GM23338 (cell line): ENCODE data around the gene FMNL1. TPM values are rescaled to one million over a fixed set of nuclear protein-coding genes. Genes with fewer than 3 reads are reported as not detected.

Experiments
- ATAC-seq: fragments of 200-7000 bp; cut with Tn5 transposase; 3 replicates; pipeline ENCODE4 v1.9.1; 2020
- DNase-seq: peaks from one replicate; pipeline ENCODE4 v3.0.0-alpha.2; 2015; ENCODE audit warnings: low spot score
- H2AFZ ChIP-seq: fragments of 200-600 bp; sonication (generic); 2 replicates; pipeline ENCODE4 v1.8.0; 2016; ENCODE audit warnings: antibody characterized with exemption, mild to moderate bottlenecking, moderate library complexity
- H3F3A ChIP-seq: fragments of 200-600 bp; sonication (generic); replicated peaks from 2 replicates; pipeline ENCODE4 v1.8.0; 2017; ENCODE audit warnings: antibody characterized with exemption, mixed run types, low read depth
- H3K27ac ChIP-seq: fragments of 200-600 bp; sonication (generic); 2 replicates; pipeline ENCODE4 v1.6.1; 2016; ENCODE audit warnings: low read depth
- H3K27me3 ChIP-seq: fragments of 200-600 bp; sonication (generic); 2 replicates; pipeline ENCODE4 v1.8.0; 2016; ENCODE audit warnings: mild to moderate bottlenecking, mixed run types, moderate library complexity; ENCODE audit not compliant: insufficient read depth
- H3K36me3 ChIP-seq: fragments of 200-600 bp; sonication (generic); 2 replicates; pipeline ENCODE4 v1.8.0; 2016; ENCODE audit warnings: mild to moderate bottlenecking; ENCODE audit not compliant: insufficient read depth
- H3K4me1 ChIP-seq: fragments of 200-600 bp; sonication (generic); 2 replicates; pipeline ENCODE4 v1.8.0; 2016; ENCODE audit warnings: mild to moderate bottlenecking, moderate library complexity; ENCODE audit not compliant: insufficient read depth
- H3K4me2 ChIP-seq: fragments of 200-600 bp; sonication (generic); 2 replicates; pipeline ENCODE4 v1.7.1; 2017; ENCODE audit warnings: mixed run types
- H3K4me3 ChIP-seq: fragments of 200-600 bp; sonication (generic); 2 replicates; pipeline ENCODE4 v1.6.1; 2016; ENCODE audit warnings: mixed run types
- H3K79me2 ChIP-seq: fragments of 200-600 bp; sonication (generic); replicated peaks from 2 replicates; pipeline ENCODE4 v1.8.0; 2017; ENCODE audit warnings: mild to moderate bottlenecking; ENCODE audit not compliant: insufficient read depth
- H3K9me2 ChIP-seq: fragments of 200-600 bp; sonication (generic); 2 replicates; pipeline ENCODE4 v1.8.0; 2017; ENCODE audit not compliant: insufficient read depth
- H4K20me1 ChIP-seq: fragments of 200-600 bp; sonication (generic); replicated peaks from 2 replicates; pipeline ENCODE4 v1.8.0; 2017; ENCODE audit warnings: mild to moderate bottlenecking; ENCODE audit not compliant: insufficient read depth
- H3K27ac Mint-ChIP-seq: 2 replicates; pipeline ENCODE4 v1.8.0; 2020; ENCODE audit warnings: inconsistent platforms, mild to moderate bottlenecking, moderate library complexity, mixed read lengths
- H3K27me3 Mint-ChIP-seq: 3 replicates; pipeline ENCODE4 v1.8.0; 2022; ENCODE audit warnings: low read depth, mild to moderate bottlenecking, moderate library complexity, mixed read lengths, inconsistent platforms; ENCODE audit not compliant: insufficient read depth, poor library complexity
- H3K36me3 Mint-ChIP-seq: 3 replicates; pipeline ENCODE4 v1.8.0; 2021; ENCODE audit warnings: low read depth, mild to moderate bottlenecking, inconsistent platforms, moderate library complexity, mixed read lengths
- H3K4me1 Mint-ChIP-seq: 3 replicates; pipeline ENCODE4 v1.8.0; 2020; ENCODE audit warnings: mild to moderate bottlenecking, inconsistent platforms, mixed read lengths
- H3K4me3 Mint-ChIP-seq: 3 replicates; pipeline ENCODE4 v1.8.0; 2021; ENCODE audit warnings: moderate library complexity, mild to moderate bottlenecking, inconsistent platforms, mixed read lengths
- H3K9me3 Mint-ChIP-seq: 3 replicates; pipeline ENCODE4 v1.8.0; 2020; ENCODE audit warnings: moderate library complexity, mild to moderate bottlenecking, inconsistent platforms, mixed read lengths
- CREB1 ChIP-seq: fragments of 250-450 bp; sonication (Bioruptor Pico); IDR thresholded peaks from 2 replicates; pipeline ENCODE4 v1.5.0; 2020; ENCODE audit warnings: low read depth, mild to moderate bottlenecking, moderate library complexity
- CTCF ChIP-seq, 2 experiments: fragments of 200-600 bp in 1 of 2; sonication (generic) in 1 of 2; conservative IDR thresholded peaks; 2 replicates each; pipeline versions ENCODE4 v1.5.1 to v1.6.1; 2016 to 2017; ENCODE audit warnings: antibody characterized with exemption in 2 of 2, low read depth in 2 of 2, mild to moderate bottlenecking in 2 of 2, moderate library complexity in 1 of 2
- EZH2 ChIP-seq: fragments of 200-600 bp; sonication (generic); IDR thresholded peaks from one replicate; pipeline ENCODE4 v1.8.0; 2017; ENCODE audit warnings: antibody characterized with exemption, mild to moderate bottlenecking, low read depth; ENCODE audit not compliant: unreplicated experiment
- JUNB ChIP-seq: IDR thresholded peaks from one replicate; pipeline ENCODE4 v1.6.1; 2016; ENCODE audit warnings: antibody characterized with exemption; ENCODE audit not compliant: unreplicated experiment
- NANOG ChIP-seq: IDR thresholded peaks from 2 replicates; pipeline ENCODE4 v1.6.1; 2016; ENCODE audit warnings: antibody characterized with exemption, borderline replicate concordance
- POLR2AphosphoS5 ChIP-seq: IDR thresholded peaks from 2 replicates; pipeline ENCODE4 v1.6.1; 2016; ENCODE audit warnings: antibody characterized with exemption, low read depth
- STAT1 ChIP-seq: IDR thresholded peaks from one replicate; pipeline ENCODE4 v1.6.1; 2016; ENCODE audit warnings: antibody characterized with exemption; ENCODE audit not compliant: unreplicated experiment
- ZNF462 ChIP-seq: fragments of 250-450 bp; sonication (Bioruptor Pico); IDR thresholded peaks from 2 replicates; pipeline ENCODE4 v1.5.0; 2020; ENCODE audit warnings: mild to moderate bottlenecking, moderate library complexity
- polyA plus RNA-seq: library from polyadenylated mRNA; unstranded; fragments of >200 nt; fragmentation: Nextera tagmentation; extraction: Ambion mirVana; gene quantifications from 2 replicates; pipeline ENCODE4 v1.2.1, GENCODE V29; 2016
- total RNA-seq: library from RNA; depleted of rRNA; stranded (reverse); fragments of >200 nt; shearing (Covaris generic); gene quantifications from 2 replicates; pipeline ENCODE4 v1.2.3, GENCODE V29; 2014
- TF ChIP-seq, protein P1 (sequence below): IDR thresholded peaks from 2 replicates; pipeline ENCODE4 v1.6.1; 2016; ENCODE audit warnings: antibody characterized with exemption

The FMNL1 gene
- total and polyA plus RNA-seq, 2 experiments from 2014 or later, result 6.6 to 9.3 TPM

- no peak overlapping the region for H3K27ac Mint-ChIP-seq
- no peak overlapping the region for H3K4me3 Mint-ChIP-seq
- TF ChIP-seq JUNB, result no peak
- TF ChIP-seq STAT1, result no peak
- no peak for TF ChIP-seq NANOG
- no peak for TF ChIP-seq EZH2
- TF ChIP-seq ZNF462 (CRISPR knock-in tag), result no peak
- no peak for TF ChIP-seq CREB1 (CRISPR knock-in tag)
- TF ChIP-seq CTCF (conservative IDR thresholded peaks at IDR 0.05; ENCODE audit: low read depth in 2 of 2), result no peak
- no peak for TF ChIP-seq POLR2AphosphoS5
- TF ChIP-seq, protein P1, sequence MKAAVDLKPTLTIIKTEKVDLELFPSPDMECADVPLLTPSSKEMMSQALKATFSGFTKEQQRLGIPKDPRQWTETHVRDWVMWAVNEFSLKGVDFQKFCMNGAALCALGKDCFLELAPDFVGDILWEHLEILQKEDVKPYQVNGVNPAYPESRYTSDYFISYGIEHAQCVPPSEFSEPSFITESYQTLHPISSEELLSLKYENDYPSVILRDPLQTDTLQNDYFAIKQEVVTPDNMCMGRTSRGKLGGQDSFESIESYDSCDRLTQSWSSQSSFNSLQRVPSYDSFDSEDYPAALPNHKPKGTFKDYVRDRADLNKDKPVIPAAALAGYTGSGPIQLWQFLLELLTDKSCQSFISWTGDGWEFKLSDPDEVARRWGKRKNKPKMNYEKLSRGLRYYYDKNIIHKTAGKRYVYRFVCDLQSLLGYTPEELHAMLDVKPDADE, result no peak
- Histone ChIP-seq H2AFZ (no peak overlapping the region), H3K9me2 (no peaks in the 10 kb centered on the region), H3K4me3 (no peak overlapping the region), H3F3A (0 out of 2 replicates have a peak, but pooled peaks cover 2% of the 10 kb centered on the region), H3K27ac (no peak overlapping the region), H3K4me2 (no peak overlapping the region), H4K20me1 (no peaks in the 10 kb centered on the region; the same call in 1 of the 2 replicates), H3K27me3 (peaks cover 6% of the 10 kb centered on the region; the same call in 1 of the 2 replicates), H3K36me3 (no peaks in the 10 kb centered on the region), H3K4me1 (peaks cover 27% of the 10 kb centered on the region), H3K79me2 (no peaks in the 10 kb centered on the region)
- H3K9me3 Mint-ChIP-seq, result no peaks in the 10 kb centered on the region; the same call in 2 of the 3 replicates
- H3K36me3 Mint-ChIP-seq, result no peaks in the 10 kb centered on the region
- H3K4me1 Mint-ChIP-seq, result peaks cover 37% of the 10 kb centered on the region
- DNase-seq (no peak), ATAC-seq (no peak)
- H3K27me3 Mint-ChIP-seq, result peaks cover 22% of the 10 kb centered on the region
These were observed 9.2 kb downstream of the FMNL1 start for GRCh38 chr17:45230787-45231480.
